HG03460 (cell line): ENCODE data around the gene CSNK1G1.
"Not testable (repeated sequence)": the region's sequence is repeated elsewhere in the genome, so short reads cannot be mapped to it uniquely, and the experiment has no call there.

Experiments
- ATAC-seq: cut with Tn5 transposase; IDR thresholded peaks from one replicate; pipeline ENCODE4 v1.9.1; 2021; ENCODE audit not compliant: unreplicated experiment

Gene CSNK1G1

GRCh38 chr15:64351265-64351664, 4.7 kb downstream of the CSNK1G1 start:
- ATAC-seq = no peak

GRCh38 chr15:64349375-64349774, 6.6 kb downstream of the CSNK1G1 start:
- ATAC-seq = no peak

- ATAC-seq = no peak
Observed at GRCh38 chr15:64348455-64348854, 7.5 kb downstream of the CSNK1G1 start.

- not testable (repeated sequence) for ATAC-seq
Observed at GRCh38 chr15:64346242-64346641, 9.7 kb downstream of the CSNK1G1 start.

GRCh38 chr15:64344651-64345294, 11.2 kb downstream of the CSNK1G1 start:
- ATAC-seq = no peak

- ATAC-seq = no peak
Observed at GRCh38 chr15:64343841-64344240, 12.1 kb downstream of the CSNK1G1 start.

GRCh38 chr15:64343222-64343621, 12.8 kb downstream of the CSNK1G1 start:
- no peak for ATAC-seq

GRCh38 chr15:64341961-64342360, 14.0 kb downstream of the CSNK1G1 start:
- no peak for ATAC-seq

GRCh38 chr15:64340355-64340754, 15.6 kb downstream of the CSNK1G1 start:
- no peak for ATAC-seq

- no peak for ATAC-seq
Observed at GRCh38 chr15:64337761-64338160, 18.2 kb downstream of the CSNK1G1 start.

GRCh38 chr15:64333986-64334929, 21.7 kb downstream of the CSNK1G1 start:
- no peak for ATAC-seq

GRCh38 chr15:64333516-64333915, 22.5 kb downstream of the CSNK1G1 start:
- no peak for ATAC-seq

GRCh38 chr15:64331668-64332067, 24.3 kb downstream of the CSNK1G1 start:
- not testable (repeated sequence) for ATAC-seq

- ATAC-seq = not testable (repeated sequence)
Observed at GRCh38 chr15:64326975-64327374, 29.0 kb downstream of the CSNK1G1 start.

GRCh38 chr15:64326458-64326857, 29.5 kb downstream of the CSNK1G1 start:
- not testable (repeated sequence) for ATAC-seq

- no peak for ATAC-seq
Observed at GRCh38 chr15:64324165-64324877, 31.7 kb downstream of the CSNK1G1 start.

- no peak for ATAC-seq
Observed at GRCh38 chr15:64315216-64315615, 40.8 kb downstream of the CSNK1G1 start.

GRCh38 chr15:64314456-64314855, 41.5 kb downstream of the CSNK1G1 start:
- ATAC-seq = no peak

- ATAC-seq = no peak
Observed at GRCh38 chr15:64311566-64311965, 44.4 kb downstream of the CSNK1G1 start.

- ATAC-seq = no peak
Observed at GRCh38 chr15:64310036-64310435, 45.9 kb downstream of the CSNK1G1 start.

- no peak for ATAC-seq
Observed at GRCh38 chr15:64305261-64305660, 50.7 kb downstream of the CSNK1G1 start.
